HG03159 (cell line): ENCODE measurements around the gene PFDN1.
"Not testable (repeated sequence)": the region's sequence is repeated elsewhere in the genome, so short reads cannot be mapped to it uniquely, and the experiment has no call there.

Source experiments
- ATAC-seq: cut with Tn5 transposase; IDR thresholded peaks from one replicate; pipeline ENCODE4 v1.9.1; 2021; ENCODE audit warnings: mild to moderate bottlenecking, moderate library complexity; ENCODE audit not compliant: unreplicated experiment

Gene PFDN1

GRCh38 chr5:140302786-140303639, at the start of gene PFDN1:
PFDN1 (minus strand) TSS chr5:140303101; CDS start chr5:140303073, 28 bp downstream.
- peak; percentile 97 for ATAC-seq

GRCh38 chr5:140351609-140352334, 48.9 kb upstream of the PFDN1 start:
- ATAC-seq: peak; percentile 60

- ATAC-seq: no peak
These were observed 46.3 kb upstream of the PFDN1 start for GRCh38 chr5:140349244-140349643.

- no peak for ATAC-seq
These were observed 45.2 kb upstream of the PFDN1 start for GRCh38 chr5:140348104-140348503.

GRCh38 chr5:140347360-140347759, 44.5 kb upstream of the PFDN1 start:
- ATAC-seq: no peak

GRCh38 chr5:140346348-140347221, 43.7 kb upstream of the PFDN1 start, which contains the start of gene HBEGF:
HBEGF (minus strand) TSS chr5:140346603; CDS start chr5:140346328, 275 bp downstream.
- peak; percentile 82 for ATAC-seq

GRCh38 chr5:140345919-140346347, 43.0 kb upstream of the PFDN1 start:
- peak; percentile 8 for ATAC-seq

- no peak for ATAC-seq
These were observed 42.0 kb upstream of the PFDN1 start for GRCh38 chr5:140344683-140345423.

GRCh38 chr5:140343849-140344248, 40.9 kb upstream of the PFDN1 start:
- not testable (repeated sequence) for ATAC-seq

- ATAC-seq: no peak
These were observed 40.0 kb upstream of the PFDN1 start for GRCh38 chr5:140342896-140343295.

- no peak for ATAC-seq
These were observed 39.4 kb upstream of the PFDN1 start for GRCh38 chr5:140342287-140342686.

- no peak for ATAC-seq
These were observed 38.7 kb upstream of the PFDN1 start for GRCh38 chr5:140341591-140341990.

GRCh38 chr5:140340605-140341121, 37.8 kb upstream of the PFDN1 start:
- no peak for ATAC-seq

GRCh38 chr5:140339636-140340035, 36.7 kb upstream of the PFDN1 start:
- no peak for ATAC-seq

- ATAC-seq: no peak
These were observed 36.0 kb upstream of the PFDN1 start for GRCh38 chr5:140338908-140339307.

GRCh38 chr5:140338336-140338735, 35.4 kb upstream of the PFDN1 start:
- no peak for ATAC-seq

- no peak for ATAC-seq
These were observed 35.0 kb upstream of the PFDN1 start for GRCh38 chr5:140337880-140338279.

GRCh38 chr5:140336388-140336787, 33.5 kb upstream of the PFDN1 start:
- no peak for ATAC-seq

- no peak for ATAC-seq
These were observed 28.7 kb upstream of the PFDN1 start for GRCh38 chr5:140331638-140332037.
